Stimulated activated CD4-positive, alpha-beta T cell treated with anti-CD3 and anti-CD28 coated beads, TNF-alpha, amount 100 ng/mL, for 24 hours (primary cell): Measurements from ENCODE around the gene CAPN3.
"Not testable (repeated sequence)": the region's sequence is repeated elsewhere in the genome, so short reads cannot be mapped to it uniquely, and the experiment has no call there.

ENCODE experiments used
- DNase-seq, 3 experiments: peaks; one replicate each; pipeline ENCODE4 v3.0.0-alpha.2; 2020; ENCODE audit warnings: low read depth in 3 of 3

Gene CAPN3

DNA sequence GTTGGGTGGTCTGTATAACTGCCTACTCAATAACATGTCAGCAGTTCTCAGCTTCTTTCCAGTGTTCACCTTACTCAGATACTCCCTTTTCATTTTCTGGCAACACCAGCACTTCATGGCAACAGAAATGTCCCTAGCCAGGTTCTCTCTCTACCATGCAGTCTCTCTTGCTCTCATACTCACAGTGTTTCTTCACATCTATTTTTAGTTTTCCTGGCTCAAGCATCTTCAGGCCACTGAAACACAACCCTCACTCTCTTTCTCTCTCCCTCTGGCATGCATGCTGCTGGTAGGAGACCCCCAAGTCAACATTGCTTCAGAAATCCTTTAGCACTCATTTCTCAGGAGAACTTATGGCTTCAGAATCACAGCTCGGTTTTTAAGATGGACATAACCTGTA, at the start of gene CAPN3:
Gene CAPN3, plus strand, starts transcription at position 253 of the 400 bp plus-strand sequence. CDS start 305 bp downstream, outside the sequence.
- no peak for DNase-seq

DNA sequence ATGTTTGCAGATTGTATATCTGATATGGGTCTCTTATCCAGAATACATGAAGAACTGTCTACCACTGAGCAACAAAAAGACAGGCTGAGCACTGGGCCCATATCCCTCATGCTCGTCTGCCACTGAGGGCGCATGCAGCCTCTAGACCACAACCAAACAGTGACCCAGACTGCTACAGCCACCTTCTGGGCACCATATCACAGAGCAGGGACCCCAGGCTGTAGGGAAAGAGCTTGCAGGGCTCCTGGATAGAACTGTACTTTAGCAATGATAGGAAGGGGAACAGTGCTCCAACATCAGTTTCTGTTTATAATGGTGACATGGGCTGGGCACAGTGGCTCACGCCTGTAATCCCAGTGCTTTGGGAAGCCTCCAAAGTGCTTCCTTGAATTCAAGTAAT, 45.8 kb upstream of the CAPN3 start:
- no peak for DNase-seq

DNA sequence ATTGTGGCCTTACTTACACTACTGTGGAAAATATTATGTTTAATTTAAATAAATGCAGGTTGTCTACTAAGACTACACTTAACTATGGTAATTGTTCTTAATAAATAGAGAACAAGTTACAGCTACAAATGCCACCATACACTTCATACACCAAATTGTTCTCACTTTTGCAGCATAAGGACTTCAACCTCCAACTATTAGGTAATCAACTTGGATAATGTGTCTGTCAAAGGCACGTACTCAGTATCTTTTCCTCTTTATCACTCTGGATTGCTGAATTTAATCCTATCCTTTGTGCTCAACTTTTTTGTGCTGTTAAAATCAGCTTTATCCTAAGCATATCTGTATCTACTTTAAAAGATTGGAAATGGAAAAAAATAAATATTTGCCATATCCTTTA, 44.5 kb upstream of the CAPN3 start:
- DNase-seq, result no peak

DNA sequence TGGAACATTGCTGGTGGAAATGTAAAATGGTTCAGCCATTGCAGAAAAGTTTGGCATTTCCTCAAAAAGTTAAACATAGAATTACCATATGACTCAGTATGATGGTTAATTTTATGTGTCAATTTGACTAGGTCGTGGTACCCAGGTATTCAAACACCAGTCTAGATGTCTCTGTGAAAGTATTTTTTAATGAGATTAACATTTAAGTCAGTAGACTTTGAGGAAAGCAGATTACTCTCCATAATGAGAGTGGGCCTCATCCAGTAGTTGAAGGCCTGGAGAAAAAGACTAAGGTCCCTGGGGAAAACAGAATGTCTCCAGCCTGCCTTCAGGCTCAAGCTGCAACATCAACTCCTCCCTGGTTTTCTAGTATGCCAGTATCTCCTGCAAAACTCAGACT, 43.8 kb upstream of the CAPN3 start:
- no peak for DNase-seq

DNA sequence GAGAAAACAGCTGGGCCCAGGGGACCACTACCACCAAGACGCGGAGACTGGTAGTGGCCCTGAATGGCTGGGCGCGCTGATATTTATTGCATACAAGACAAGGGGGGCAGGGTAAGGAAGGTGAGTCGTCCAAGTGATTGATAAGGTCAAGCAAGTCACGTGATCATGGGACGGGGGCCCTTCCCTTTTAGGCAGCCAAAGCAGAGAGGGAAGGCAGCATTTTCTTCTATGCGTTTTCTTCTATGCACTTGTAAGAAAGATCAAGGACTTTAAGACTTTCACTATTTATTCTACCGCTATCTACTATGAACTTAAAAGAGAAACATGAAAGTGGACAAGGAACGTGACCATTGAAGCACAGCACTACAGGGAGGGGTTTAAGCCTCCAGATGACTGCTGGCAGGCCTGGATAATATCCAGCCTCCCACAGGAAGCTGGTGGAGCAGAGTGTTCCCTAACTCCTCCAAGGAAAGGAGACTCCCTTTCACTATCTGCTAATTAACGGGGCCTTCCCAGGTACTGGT, 43.0 kb upstream of the CAPN3 start:
- not testable (repeated sequence) for DNase-seq

DNA sequence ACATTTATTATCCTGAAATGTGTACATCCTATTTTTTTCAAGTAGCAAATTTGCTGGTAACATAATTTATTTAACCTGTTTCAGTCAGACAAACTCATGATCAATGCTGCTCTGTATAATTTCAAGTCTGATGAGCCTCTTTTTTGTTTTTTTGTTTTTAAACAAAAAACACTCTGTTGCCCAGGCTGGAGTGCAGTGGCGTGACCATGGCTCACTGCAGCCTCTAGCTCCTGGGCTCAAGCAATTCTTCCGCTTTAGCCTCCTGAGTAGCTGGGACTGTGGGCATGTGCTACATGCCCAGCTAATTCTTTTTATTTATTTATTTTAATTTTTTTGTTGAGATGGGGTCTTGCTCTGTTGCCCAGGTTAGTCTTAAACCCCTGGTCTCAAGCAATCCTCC, 40.1 kb upstream of the CAPN3 start:
- no peak for DNase-seq

DNA sequence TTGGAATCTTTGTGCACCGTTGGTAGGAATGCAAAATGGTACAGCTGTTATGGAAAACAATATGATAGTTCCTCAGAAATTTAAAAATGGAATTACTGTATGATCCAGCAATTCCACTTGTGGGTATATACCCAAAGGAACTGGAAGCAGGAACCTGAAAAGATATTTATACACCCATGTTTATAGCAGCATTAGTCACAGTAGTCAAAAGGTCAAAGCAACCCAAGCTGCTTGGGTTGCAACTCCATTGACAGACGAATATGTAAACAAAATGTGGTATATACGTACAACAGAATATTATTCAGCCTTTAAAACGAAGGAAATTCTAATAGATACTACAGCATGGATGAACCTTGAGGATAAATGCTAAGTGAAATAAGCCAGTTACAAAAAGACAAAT, 35.0 kb upstream of the CAPN3 start:
- DNase-seq, result no peak

DNA sequence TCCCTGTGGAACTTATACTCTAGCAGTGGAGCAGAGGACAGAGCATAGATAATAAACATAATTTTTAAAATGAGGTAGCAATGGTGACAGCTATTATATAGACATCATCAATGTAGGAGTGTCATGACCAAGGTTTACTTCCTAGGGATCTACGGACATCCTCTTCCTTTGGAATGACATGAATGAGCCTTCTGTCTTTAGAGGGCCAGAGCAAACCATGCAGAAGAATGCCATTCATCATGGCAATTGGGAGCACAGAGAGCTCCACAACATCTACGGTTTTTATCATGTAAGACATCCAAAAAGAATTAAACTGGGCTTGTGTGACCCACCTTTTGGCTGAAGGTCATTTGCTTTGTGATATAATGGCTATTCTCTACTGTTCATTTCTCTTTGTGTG, 30.1 kb upstream of the CAPN3 start:
- no peak for DNase-seq

DNA sequence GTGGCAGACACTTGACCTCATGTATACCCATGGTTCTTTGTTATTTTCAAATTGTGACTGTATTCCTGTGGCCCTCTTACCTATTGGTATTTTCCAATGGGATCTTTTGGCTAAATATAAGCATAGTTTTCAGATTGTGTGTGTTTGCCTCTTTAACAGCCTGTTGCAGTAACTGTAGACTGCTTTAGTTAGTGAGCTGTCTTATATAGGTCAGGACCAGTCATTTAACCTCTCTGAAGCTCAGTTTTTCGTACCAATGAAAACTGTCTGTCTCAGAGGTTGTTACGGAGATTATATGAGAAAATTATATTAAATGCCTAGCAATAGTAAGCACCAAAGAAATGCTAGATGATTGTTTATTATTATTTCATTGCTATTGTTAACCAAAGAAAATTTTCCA, 29.3 kb upstream of the CAPN3 start:
- no peak for DNase-seq

DNA sequence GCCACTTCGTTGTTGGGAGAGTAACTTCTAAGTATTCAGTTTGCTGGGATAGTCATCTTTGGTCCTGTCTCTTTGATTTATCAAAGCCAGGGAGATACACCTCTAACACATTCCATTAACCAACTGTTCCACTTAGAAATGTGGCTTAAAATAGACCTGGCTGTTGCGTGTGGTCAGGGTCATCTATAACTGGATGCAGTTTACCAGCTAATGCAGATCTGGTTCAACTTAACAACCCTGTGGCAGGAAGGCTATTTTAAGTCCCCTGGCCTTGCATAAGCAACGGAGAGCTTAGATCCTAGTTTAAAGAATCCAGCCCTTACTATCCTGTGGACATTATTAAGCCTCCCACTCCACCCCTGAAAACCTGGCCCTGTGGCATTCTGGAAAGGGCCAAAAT, 28.1 kb upstream of the CAPN3 start:
- no peak for DNase-seq

DNA sequence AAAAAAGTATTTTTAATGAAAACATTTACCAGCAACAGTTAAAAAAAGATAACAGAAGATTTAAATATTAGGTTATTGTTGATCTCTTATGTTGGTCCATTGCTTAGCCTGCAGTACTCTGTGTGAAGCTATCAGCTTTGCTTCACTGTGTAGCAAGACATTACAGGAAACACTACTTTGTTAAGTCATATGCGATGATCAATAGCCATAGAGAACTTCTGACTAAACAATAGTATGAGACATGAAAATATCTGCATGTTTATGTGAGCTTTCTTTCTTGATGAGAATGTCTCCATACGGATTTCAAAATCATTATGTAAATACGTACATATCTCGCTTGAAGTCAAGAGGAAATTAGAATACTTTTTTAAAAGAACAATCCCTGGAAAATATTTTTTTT, 27.0 kb upstream of the CAPN3 start:
- DNase-seq, result no peak

DNA sequence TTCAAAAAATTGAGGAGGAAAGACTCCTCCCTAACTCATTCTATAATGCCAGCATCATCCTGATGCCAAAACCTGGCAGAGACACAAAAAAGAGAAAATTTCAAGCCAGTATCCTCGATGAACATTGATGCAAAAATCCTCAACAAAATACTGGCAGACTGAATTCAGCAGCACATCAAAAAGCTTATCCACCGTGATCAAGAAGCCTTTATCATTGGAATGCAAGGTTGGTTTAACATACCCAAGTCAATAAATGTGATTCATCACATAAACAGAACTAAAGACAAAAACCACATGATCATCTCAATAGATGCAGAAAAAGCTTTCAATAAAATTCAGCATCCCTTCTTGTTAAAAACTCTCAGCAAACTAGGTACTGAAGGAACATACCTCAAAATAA, 24.2 kb upstream of the CAPN3 start:
- no peak for DNase-seq

DNA sequence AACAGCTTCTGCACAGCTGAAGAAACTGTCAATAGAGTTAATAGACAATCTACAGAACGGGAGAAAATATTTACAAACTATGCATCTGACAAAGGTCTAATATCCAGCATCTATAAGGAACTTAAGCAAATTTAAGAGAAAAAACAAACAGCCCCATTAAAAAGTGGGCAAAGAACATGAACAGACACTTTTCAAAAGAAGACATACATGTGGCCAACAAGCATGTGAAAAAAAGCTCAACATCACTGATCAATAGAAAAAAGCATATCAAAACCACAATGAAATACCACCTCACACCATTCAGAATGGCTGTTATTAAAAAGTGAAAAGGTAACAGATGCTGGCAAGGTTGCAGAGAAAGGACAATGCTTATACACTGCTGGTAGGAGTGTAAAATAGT, 22.7 kb upstream of the CAPN3 start:
- not testable (repeated sequence) for DNase-seq

DNA sequence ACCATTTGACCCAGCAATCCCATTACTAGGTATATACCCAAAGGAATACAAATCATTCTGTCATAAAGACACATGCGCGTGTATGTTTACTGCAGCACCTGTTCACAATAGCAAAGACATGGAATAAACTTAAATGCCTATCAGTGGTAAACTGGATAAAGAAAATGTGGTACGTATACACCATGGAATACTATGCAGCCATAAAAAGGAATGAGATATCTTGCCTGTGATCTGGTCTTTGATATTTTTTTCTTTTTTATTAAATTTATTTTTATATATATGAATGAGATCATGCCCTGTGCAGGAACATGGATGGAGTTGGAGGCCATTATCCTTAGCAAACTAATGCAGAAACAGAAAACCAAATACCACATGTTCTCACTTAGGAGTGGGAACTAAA, 22.2 kb upstream of the CAPN3 start:
- not testable (repeated sequence) for DNase-seq

DNA sequence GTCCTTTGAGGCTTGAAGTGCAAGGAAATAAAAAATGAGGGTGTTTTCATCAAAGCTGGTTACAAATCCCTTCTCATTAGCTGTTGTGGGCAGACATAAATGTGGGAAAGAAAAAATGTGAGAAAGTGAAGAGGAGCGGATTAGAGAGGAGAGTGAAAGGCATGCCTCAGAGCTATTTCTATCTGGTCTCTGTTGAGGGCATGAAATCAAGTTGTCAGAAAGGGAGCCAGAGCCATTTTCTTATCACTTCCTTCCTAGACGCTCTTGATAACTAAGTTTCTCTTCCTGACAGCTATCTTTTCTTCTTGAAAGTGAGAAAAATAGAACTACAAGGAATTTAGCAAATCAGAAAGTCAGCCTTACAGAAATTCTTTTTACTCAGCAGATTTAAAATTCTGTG, 20.8 kb upstream of the CAPN3 start:
- no peak for DNase-seq

DNA sequence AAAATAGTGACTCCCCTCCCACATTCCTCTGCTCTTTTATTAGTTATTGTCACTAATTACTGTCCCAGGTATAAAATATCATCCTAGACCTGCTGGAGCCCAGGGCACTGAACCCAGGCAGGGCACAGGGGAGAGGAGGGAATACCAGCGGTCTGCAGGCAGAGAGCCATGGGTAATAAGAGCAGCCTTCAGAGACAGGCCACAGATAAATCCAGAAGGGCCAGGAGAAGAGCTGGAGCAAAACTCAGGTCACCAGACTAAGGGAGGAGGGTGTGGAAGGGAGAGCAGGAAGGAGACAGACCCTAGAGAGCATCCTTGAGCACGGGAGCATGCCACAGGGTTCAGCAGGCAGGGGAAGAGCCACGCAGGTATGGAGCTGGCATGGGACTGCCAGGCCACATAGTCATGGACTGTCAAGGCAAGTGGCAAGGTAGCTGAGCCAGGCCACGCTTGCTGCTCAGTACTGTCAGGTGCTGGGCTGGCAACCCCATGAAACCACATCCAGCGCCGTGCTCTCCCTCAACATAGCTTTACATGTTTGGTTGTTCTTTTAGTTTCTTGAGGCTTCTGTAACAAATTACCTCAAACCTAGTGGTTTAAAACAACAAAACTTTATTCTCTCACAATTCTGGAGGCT, 15.6 kb upstream of the CAPN3 start:
- DNase-seq, result no peak

DNA sequence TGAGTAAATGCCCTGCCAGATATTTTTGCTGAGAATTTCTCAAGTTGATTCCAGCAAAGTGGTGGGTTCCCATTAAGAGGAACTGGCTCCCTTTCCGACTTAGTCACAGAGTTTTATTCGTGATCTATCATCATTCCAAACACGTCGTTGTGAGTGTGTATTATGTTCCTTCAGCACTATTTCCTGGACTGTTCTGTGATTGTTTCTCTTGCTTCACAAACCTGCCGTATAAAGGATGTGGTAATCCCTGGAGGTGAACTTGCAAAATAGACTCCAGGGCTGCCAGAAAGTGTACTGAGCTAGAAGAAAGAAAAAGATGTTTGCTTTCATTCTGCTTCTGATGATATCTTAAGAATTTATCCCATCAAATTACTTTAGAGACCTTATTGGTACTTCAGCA, 14.5 kb upstream of the CAPN3 start:
- DNase-seq, result no peak

DNA sequence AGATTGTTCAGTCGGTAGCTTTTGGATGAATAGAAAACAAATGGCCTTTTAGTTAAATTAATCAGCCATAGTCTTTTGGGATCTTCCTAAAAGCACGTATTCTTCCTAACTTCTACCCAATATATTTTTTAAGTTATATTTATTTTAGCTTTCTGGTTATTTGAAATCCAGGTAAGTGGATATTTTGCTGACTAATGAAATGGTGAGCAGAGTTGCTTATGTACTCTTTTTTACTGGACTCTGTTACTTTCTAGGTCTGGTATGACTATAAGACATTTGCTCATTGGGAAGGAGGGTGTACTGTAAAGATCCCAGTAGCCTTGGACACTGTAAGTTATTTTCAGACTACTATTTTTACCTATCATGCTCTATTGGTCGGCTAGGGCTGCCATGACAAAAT, 13.8 kb upstream of the CAPN3 start:
- no peak for DNase-seq

DNA sequence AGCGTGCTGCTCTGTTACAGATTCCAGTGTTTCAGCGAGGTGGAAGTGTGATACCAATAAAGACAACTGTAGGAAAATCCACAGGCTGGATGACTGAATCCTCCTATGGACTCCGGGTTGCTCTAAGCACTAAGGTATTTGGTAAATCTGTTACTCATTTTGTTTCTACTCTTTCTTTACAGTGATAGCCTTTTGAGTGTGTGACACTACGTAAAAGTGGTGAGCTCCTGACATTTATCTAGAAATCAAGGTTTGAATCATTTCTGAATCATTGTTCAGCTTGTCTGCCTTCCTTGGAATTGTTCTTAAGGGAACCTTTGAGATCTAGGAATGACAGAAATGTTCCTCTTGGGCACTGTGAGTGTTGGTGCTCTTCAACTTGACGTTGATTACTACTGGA, 11.2 kb upstream of the CAPN3 start:
- DNase-seq, result no peak

DNA sequence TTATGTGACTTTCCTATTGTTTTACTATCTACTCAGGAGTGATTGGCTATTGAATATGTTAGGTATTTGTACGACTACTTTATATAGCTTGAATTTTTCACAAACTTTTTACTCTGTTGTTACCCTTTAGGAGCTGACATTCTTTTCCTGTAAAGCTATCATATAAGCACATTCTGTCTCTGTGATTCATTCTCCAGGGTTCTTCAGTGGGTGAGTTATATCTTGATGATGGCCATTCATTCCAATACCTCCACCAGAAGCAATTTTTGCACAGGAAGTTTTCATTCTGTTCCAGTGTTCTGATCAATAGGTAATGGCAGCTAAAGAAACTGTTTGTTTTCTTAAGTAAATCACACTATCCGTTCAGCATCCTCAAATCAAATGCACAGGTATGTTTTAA, 10.1 kb upstream of the CAPN3 start:
- no peak for DNase-seq

DNA sequence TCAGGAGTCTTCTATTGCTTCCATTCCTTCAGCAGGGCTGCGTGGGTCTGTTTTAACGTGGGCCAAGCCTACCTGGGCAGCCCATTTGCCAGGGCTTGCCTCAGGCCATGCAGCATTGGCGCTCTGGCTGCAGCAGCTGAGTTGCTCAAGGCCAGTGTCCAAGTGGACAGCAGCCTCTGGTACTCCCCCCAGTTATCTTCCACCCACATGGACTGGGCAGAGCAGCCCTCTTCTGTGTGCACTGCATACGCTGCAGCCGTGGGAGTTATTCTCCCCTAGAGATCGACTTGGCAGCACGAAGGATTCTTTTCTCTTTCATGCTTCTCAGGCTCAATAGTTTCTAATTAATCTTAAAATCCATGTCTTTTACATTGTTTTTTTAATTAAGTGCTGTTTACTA, 6.9 kb upstream of the CAPN3 start:
- DNase-seq, result no peak

DNA sequence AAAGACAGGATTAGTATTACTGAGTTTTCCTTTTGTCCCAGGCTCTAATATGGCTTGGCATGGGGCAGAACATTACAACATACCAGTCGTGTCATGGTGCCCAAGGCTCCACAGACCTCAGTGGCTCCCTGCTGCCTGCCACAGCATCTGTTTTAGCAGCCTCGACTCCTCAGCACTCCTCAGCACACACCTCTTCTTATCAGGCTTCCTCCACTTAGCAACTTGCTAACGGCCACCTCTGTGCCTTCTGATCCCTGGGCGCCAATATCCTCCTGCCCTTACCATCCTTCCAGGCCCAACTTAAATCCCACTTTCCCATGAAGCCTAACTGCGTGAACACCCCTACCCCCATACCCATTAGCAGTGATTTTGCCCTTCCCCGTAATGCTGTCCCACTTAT, 6.2 kb upstream of the CAPN3 start:
- no peak for DNase-seq

DNA sequence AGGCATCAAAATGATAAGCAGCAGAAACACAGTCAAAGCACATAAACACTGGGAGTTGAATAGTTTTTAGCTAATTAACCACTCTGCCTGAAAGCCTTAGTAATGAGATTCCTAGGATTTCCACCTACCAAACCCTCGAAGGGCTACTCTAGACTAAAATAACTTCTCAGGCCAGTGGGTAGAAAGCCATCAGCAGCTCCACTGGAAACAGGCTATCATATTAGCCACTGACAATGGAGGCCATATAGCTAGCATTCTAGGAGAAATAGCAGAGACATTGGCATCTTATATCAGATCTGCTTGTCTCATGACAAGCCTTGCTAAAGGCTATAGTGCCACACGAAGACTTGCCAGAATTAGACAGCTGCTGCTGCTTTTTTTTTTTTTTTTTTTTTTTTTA, 4.5 kb upstream of the CAPN3 start:
- DNase-seq, result no peak

DNA sequence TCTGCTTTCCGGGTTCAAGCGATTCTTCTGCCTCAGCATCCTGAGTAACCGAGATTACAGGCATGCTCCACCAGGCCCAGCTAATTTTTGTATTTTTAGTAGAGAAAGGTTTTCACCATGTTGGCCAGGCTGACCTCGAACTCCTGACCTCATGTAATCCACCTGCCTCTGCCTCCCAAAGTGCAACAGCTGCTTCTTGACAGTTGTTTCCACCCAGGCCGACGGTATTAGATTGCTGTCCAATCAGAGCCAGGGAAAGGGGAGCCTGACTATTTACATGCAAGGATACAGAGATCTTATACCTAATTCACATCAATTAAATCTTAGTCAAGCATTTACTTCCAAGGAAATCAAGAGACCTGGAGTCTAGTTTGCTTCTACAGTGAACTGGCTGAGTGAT, 4.0 kb upstream of the CAPN3 start:
- DNase-seq, result no peak
